ENCODE measurements around the gene SLCO2A1. TPM values are rescaled to one million over a fixed set of nuclear protein-coding genes. Genes with fewer than 3 reads are reported as not detected.

SLCO2A1 gene
- total and polyA plus RNA-seq, 2 donors from 2014 or later = 27.2 to 169 TPM

DNA sequence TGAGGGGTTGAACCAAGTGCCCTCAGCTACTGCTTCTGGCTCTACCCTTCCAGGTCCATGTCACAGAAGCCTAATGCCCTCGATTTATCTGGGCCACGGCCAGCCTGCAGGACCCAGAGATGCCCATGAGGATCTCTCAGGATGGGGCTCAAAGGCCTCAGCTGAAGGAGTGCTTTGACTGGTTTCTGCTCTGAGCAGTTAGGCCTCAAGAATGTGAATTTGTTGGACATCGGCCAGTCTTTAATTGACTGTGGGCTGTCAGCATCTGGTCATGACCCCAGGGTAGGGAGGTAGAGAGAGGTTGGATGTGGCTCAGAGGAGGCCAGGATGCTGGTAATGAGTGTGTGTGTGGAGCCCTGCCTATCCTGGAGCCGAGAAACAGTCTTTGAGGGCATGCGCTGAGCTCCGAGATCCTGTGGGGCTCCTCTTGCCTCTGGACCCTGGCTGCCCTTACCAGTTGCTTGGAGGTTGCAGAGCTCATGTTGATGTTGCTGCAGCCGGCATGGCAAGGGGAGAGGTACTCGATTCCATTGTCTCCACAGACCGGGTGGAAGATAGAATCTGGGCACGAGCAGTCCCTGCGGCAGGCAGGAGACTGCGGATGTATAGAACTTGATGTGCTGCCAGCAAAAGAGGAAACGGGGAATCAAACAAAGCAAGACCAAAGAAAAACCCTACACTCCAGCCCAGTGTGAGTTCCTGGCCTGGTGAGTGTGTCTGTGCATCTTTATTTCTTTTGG, 84.9 kb downstream of the SLCO2A1 start:
- Histone ChIP-seq H3K27me3 (ENCODE audit: control insufficient read depth, insufficient read depth, low read length) (no peaks in the 10 kb centered on the region), H3K9me3 (ENCODE audit: control insufficient read depth in 2 of 3, insufficient read depth in 1 of 3, low read length in 3 of 3) (no peaks in the 10 kb centered on the region), H3K4me1 (ENCODE audit: control insufficient read depth in 2 of 3, insufficient read depth in 2 of 3, low read depth in 1 of 3, low read length in 3 of 3) (peaks cover 0 to 14% (median 11%) of the 10 kb centered on the region in 3 donors), H3K4me3 (ENCODE audit: low read length in 3 of 3) (no peak overlapping the region), H3K27ac (ENCODE audit: low read depth in 2 of 2, low read length in 2 of 2) (peak overlapping the region; percentile 8 to 42), H3K9ac (ENCODE audit: low read length in 3 of 3) (no peak overlapping the region), H3K36me3 (ENCODE audit: control insufficient read depth in 2 of 3, insufficient read depth in 3 of 3, low read length in 3 of 3) (no peaks in the 10 kb centered on the region)
- peak; percentile 11 to 63 (median 32) for DNase-seq
- FAIRE-seq = no peak
- TF ChIP-seq, protein P1, sequence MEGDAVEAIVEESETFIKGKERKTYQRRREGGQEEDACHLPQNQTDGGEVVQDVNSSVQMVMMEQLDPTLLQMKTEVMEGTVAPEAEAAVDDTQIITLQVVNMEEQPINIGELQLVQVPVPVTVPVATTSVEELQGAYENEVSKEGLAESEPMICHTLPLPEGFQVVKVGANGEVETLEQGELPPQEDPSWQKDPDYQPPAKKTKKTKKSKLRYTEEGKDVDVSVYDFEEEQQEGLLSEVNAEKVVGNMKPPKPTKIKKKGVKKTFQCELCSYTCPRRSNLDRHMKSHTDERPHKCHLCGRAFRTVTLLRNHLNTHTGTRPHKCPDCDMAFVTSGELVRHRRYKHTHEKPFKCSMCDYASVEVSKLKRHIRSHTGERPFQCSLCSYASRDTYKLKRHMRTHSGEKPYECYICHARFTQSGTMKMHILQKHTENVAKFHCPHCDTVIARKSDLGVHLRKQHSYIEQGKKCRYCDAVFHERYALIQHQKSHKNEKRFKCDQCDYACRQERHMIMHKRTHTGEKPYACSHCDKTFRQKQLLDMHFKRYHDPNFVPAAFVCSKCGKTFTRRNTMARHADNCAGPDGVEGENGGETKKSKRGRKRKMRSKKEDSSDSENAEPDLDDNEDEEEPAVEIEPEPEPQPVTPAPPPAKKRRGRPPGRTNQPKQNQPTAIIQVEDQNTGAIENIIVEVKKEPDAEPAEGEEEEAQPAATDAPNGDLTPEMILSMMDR (IDR thresholded peaks at IDR 0.05; ENCODE audit: borderline replicate concordance, extremely low read depth, insufficient read depth) = no peak
- intact Hi-C loops (cut with DNase I) = no loop called here

DNA sequence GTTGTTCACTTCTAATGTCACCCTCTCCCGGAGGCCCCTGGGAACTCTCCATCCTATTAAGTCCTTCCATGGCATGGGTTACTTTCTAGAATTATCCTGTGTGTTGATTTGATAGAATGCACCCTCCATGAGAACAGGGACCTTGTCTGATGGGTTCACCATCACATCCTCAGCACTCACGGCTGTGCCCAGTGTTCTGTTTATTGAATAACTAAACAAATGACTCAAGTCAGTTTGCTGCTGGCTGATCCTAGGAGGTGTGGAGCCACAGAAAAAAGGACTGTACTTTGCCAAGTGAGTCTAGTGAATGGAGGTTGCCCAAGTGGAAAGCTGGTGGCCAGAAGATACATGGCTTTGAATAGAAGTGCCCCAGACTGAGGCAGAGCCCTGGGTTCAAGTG, 85.5 kb downstream of the SLCO2A1 start:
- H3K9ac ChIP-seq (ENCODE audit: low read length in 3 of 3) = no peak overlapping the region
- intact Hi-C loops (cut with DNase I) = no loop called here
- DNase-seq (peak in 1 of 5 donors; percentile 11), FAIRE-seq (no peak)
- no peak overlapping the region for H3K4me3 ChIP-seq (ENCODE audit: low read length in 3 of 3)
- no peaks in the 10 kb centered on the region for H3K27me3 ChIP-seq (ENCODE audit: control insufficient read depth, insufficient read depth, low read length)
- H3K4me1 ChIP-seq (ENCODE audit: control insufficient read depth in 2 of 3, insufficient read depth in 2 of 3, low read depth in 1 of 3, low read length in 3 of 3) = peaks cover 0 to 14% (median 11%) of the 10 kb centered on the region in 3 donors
- TF ChIP-seq, protein P1 (IDR thresholded peaks at IDR 0.05; ENCODE audit: borderline replicate concordance, extremely low read depth, insufficient read depth) = no peak
- H3K36me3 ChIP-seq (ENCODE audit: control insufficient read depth in 2 of 3, insufficient read depth in 3 of 3, low read length in 3 of 3) = no peaks in the 10 kb centered on the region
- H3K9me3 ChIP-seq (ENCODE audit: control insufficient read depth in 2 of 3, insufficient read depth in 1 of 3, low read length in 3 of 3) = no peaks in the 10 kb centered on the region
- H3K27ac ChIP-seq (ENCODE audit: low read depth in 2 of 2, low read length in 2 of 2) = peak overlapping the region; percentile 1 to 42

DNA sequence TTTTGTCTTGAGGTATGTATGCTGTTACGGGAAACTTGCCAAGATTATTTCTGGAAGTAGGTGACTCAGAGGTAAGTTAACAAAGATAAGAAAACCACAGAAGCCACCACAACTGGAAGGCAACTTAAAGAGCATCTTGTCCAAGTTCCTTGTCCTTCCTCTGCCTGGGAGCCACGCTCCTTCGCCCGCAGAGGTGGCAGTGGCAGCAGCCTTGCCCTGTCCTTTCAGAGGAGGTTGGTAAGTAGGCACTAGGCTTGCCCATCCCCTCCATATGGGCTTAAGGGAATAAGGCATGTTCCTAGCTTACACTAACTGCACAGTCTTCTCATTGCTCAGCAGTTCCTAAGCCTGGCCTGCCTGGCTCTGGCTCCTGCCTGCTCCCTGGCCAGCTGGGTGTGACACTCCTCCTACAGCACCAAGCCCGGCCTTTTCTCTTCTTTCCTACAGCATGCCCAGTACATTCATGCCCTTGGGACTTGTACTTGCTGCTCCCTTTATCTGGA, 86.0 kb downstream of the SLCO2A1 start:
- no peak overlapping the region for H3K4me3 ChIP-seq (ENCODE audit: low read length in 3 of 3)
- TF ChIP-seq, protein P1 (IDR thresholded peaks at IDR 0.05; ENCODE audit: borderline replicate concordance, extremely low read depth, insufficient read depth) = no peak
- DNase-seq (peak in 3 of 5 donors; percentile 10 to 69 (median 16)), FAIRE-seq (no peak)
- no peaks in the 10 kb centered on the region for H3K9me3 ChIP-seq (ENCODE audit: control insufficient read depth in 2 of 3, insufficient read depth in 1 of 3, low read length in 3 of 3)
- peaks cover 0 to 14% (median 11%) of the 10 kb centered on the region in 3 donors for H3K4me1 ChIP-seq (ENCODE audit: control insufficient read depth in 2 of 3, insufficient read depth in 2 of 3, low read depth in 1 of 3, low read length in 3 of 3)
- intact Hi-C loops (cut with DNase I) = no loop called here
- no peak overlapping the region for H3K9ac ChIP-seq (ENCODE audit: low read length in 3 of 3)
- peak overlapping the region in 1 of 2 donors; percentile 14 for H3K27ac ChIP-seq (ENCODE audit: low read depth in 2 of 2, low read length in 2 of 2)
- H3K27me3 ChIP-seq (ENCODE audit: control insufficient read depth, insufficient read depth, low read length) = no peaks in the 10 kb centered on the region
- H3K36me3 ChIP-seq (ENCODE audit: control insufficient read depth in 2 of 3, insufficient read depth in 3 of 3, low read length in 3 of 3) = no peaks in the 10 kb centered on the region
